RWPE1 (cell line): ENCODE data around the gene FBXL3.

Source experiments
- CTCF ChIA-PET: fragments of 350-600 bp; sonication (Branson Sonifier 250); formaldehyde crosslinking; extraction: SDS; loops from one replicate; lab custom pipeline; 2021; lab: Yijun Ruan, JAX
- POLR2A ChIA-PET: fragments of 400-600 bp; formaldehyde crosslinking; extraction: SDS; loops from one replicate; lab custom pipeline; 2020; ENCODE audit warnings: antibody characterized with exemption; ENCODE audit not compliant: low non-redundant PET; lab: Yijun Ruan, JAX
- DNase-seq: peaks from one replicate; pipeline ENCODE4 v3.0.0; 2012; ENCODE audit warnings: low spot score
- H3K27ac ChIP-seq: fragments of 450-650 bp; 2 replicates; pipeline ENCODE4 v1.5.1; 2017
- CTCF ChIP-seq: fragments of 450-650 bp; conservative IDR thresholded peaks from 2 replicates; pipeline ENCODE4 v1.5.1; 2017; ENCODE audit warnings: low read depth, mild to moderate bottlenecking

Gene FBXL3

GRCh38 chr13:77026861-77027621, at the start of gene FBXL3:
Gene FBXL3 (minus strand): TSS chr13:77027159. CDS start chr13:77021860, 5,299 bp downstream.
- H3K27ac ChIP-seq, result peak within 1 kb of the TSS; percentile 97
- TF ChIP-seq CTCF, result no peak
- DNase-seq, result peak; percentile 87
- ChIA-PET POLR2A (no interaction called here), CTCF (interaction anchor here (0.7 to 1.0 kb wide), 3 partner anchors 9 to 1340 kb away, joined by 3 read pairs; no protein-coding TSS in a partner anchor)

GRCh38 chr13:77067519-77067918, 40.6 kb upstream of the FBXL3 start:
- H3K27ac ChIP-seq, result no peak overlapping the region
- ChIA-PET POLR2A (no interaction called here), CTCF (interaction anchor here (1.4 kb wide), 1 partner anchor 9 kb away, joined by 4 read pairs; no protein-coding TSS in a partner anchor)
- no peak for TF ChIP-seq CTCF
- no peak for DNase-seq

GRCh38 chr13:77065461-77066147, 38.6 kb upstream of the FBXL3 start:
- TF ChIP-seq CTCF, result no peak
- no peak for DNase-seq
- ChIA-PET CTCF (no interaction called here), POLR2A (no interaction called here)
- H3K27ac ChIP-seq, result no peak overlapping the region

GRCh38 chr13:77062097-77062496, 35.1 kb upstream of the FBXL3 start:
- TF ChIP-seq CTCF, result no peak
- POLR2A ChIA-PET, result no interaction called here
- H3K27ac ChIP-seq, result no peak overlapping the region
- no peak for DNase-seq
- CTCF ChIA-PET, result no interaction called here

GRCh38 chr13:77061362-77061761, 34.4 kb upstream of the FBXL3 start:
- ChIA-PET CTCF (no interaction called here), POLR2A (no interaction called here)

More at GRCh38 chr13:77061362-77061761, 34.4 kb upstream of the FBXL3 start:
- no peak overlapping the region for H3K27ac ChIP-seq
- TF ChIP-seq CTCF, result no peak
- DNase-seq, result no peak
